ENCODE results near the gene IFNG. TPM values are rescaled to one million over a fixed set of nuclear protein-coding genes. Genes with fewer than 3 reads are reported as not detected.
A peak's percentile ranks its signal among the peaks of the same experiment; 100 is the strongest.
"Not testable (repeated sequence)": the region's sequence is repeated elsewhere in the genome, so short reads cannot be mapped to it uniquely, and the experiment has no call there.

IFNG gene
- total RNA-seq = not detected in 2 replicates
- long read RNA-seq = 0 reads

- Mint-ChIP-seq H3K27ac (no peak within 1 kb of the TSS), H3K4me3 (ENCODE audit: low read depth) (no peak within 1 kb of the TSS), H3K36me3 (ENCODE audit: insufficient read depth) (no peaks in the 10 kb centered on the region), H3K4me1 (ENCODE audit: low read depth) (no peaks in the 10 kb centered on the region), H3K27me3 (no peaks in the 10 kb centered on the region), H3K9me3 (ENCODE audit: low read depth) (no peaks in the 10 kb centered on the region)
- TF ChIP-seq CTCF (IDR thresholded peaks at IDR 0.05; ENCODE audit: unreplicated experiment) = no peak
- DNase-seq (ENCODE audit: low spot score, unreplicated experiment) = no peak
These were observed at the start of gene IFNG for GRCh38 chr12:68159681-68160304. Gene IFNG, minus strand, starts transcription at chr12:68159740. Its CDS starts 125 bp downstream, at chr12:68159615.

- H3K4me3 Mint-ChIP-seq (ENCODE audit: low read depth); H3K4me1 Mint-ChIP-seq (ENCODE audit: low read depth); H3K27me3 Mint-ChIP-seq; H3K9me3 Mint-ChIP-seq (ENCODE audit: low read depth); H3K36me3 Mint-ChIP-seq (ENCODE audit: insufficient read depth); DNase-seq (ENCODE audit: low spot score, unreplicated experiment): not testable (repeated sequence)
- H3K27ac Mint-ChIP-seq = peak overlapping the region; percentile 56
These were observed 49.6 kb upstream of the IFNG start for GRCh38 chr12:68209048-68209728.

- no peak for TF ChIP-seq CTCF (IDR thresholded peaks at IDR 0.05; ENCODE audit: unreplicated experiment)
- Mint-ChIP-seq H3K4me1 (ENCODE audit: low read depth) (peaks cover 11% of the 10 kb centered on the region), H3K27ac (no peak overlapping the region), H3K36me3 (ENCODE audit: insufficient read depth) (no peaks in the 10 kb centered on the region), H3K9me3 (ENCODE audit: low read depth) (peaks cover 8% of the 10 kb centered on the region), H3K4me3 (ENCODE audit: low read depth) (no peak overlapping the region), H3K27me3 (peaks cover 8% of the 10 kb centered on the region)
- DNase-seq (ENCODE audit: low spot score, unreplicated experiment) = no peak
These were observed 47.7 kb upstream of the IFNG start for GRCh38 chr12:68207276-68207675.

- Mint-ChIP-seq H3K4me1 (ENCODE audit: low read depth) (peaks cover 11% of the 10 kb centered on the region), H3K27me3 (peaks cover 9% of the 10 kb centered on the region), H3K4me3 (ENCODE audit: low read depth) (no peak overlapping the region), H3K9me3 (ENCODE audit: low read depth) (peaks cover under 1% of the 10 kb centered on the region), H3K27ac (no peak overlapping the region), H3K36me3 (ENCODE audit: insufficient read depth) (no peaks in the 10 kb centered on the region)
- no peak for DNase-seq (ENCODE audit: low spot score, unreplicated experiment)
- no peak for TF ChIP-seq CTCF (IDR thresholded peaks at IDR 0.05; ENCODE audit: unreplicated experiment)
These were observed 46.9 kb upstream of the IFNG start for GRCh38 chr12:68206446-68206845.

GRCh38 chr12:68203460-68203875 lies 43.9 kb upstream of the IFNG start:
- no peaks in the 10 kb centered on the region for H3K9me3 Mint-ChIP-seq (ENCODE audit: low read depth)
- no peaks in the 10 kb centered on the region for H3K36me3 Mint-ChIP-seq (ENCODE audit: insufficient read depth)
- TF ChIP-seq CTCF (IDR thresholded peaks at IDR 0.05; ENCODE audit: unreplicated experiment) = no peak
- no peak overlapping the region for H3K4me3 Mint-ChIP-seq (ENCODE audit: low read depth)
- DNase-seq (ENCODE audit: low spot score, unreplicated experiment) = no peak
- H3K4me1 Mint-ChIP-seq (ENCODE audit: low read depth) = peaks cover 17% of the 10 kb centered on the region
- H3K27ac Mint-ChIP-seq = no peak overlapping the region
- H3K27me3 Mint-ChIP-seq = peaks cover 9% of the 10 kb centered on the region

- H3K9me3 Mint-ChIP-seq (ENCODE audit: low read depth) = no peaks in the 10 kb centered on the region
- H3K36me3 Mint-ChIP-seq (ENCODE audit: insufficient read depth) = no peaks in the 10 kb centered on the region
- no peak for TF ChIP-seq CTCF (IDR thresholded peaks at IDR 0.05; ENCODE audit: unreplicated experiment)
- H3K4me3 Mint-ChIP-seq (ENCODE audit: low read depth) = no peak overlapping the region
- no peak for DNase-seq (ENCODE audit: low spot score, unreplicated experiment)
- peaks cover 7% of the 10 kb centered on the region for H3K27me3 Mint-ChIP-seq
- H3K4me1 Mint-ChIP-seq (ENCODE audit: low read depth) = peaks cover 9% of the 10 kb centered on the region
- H3K27ac Mint-ChIP-seq = no peak overlapping the region
These were observed 41.3 kb upstream of the IFNG start for GRCh38 chr12:68200854-68201253.

All from progenitor cell of endocrine pancreas (in vitro differentiated cells).